SK-N-SH (cell line): ENCODE measurements around the gene REG3G. TPM values are rescaled to one million over a fixed set of nuclear protein-coding genes. Genes with fewer than 3 reads are reported as not detected.

ENCODE experiments used
- CTCF ChIA-PET: fragments of 300-600, 350-600 bp; formaldehyde crosslinking; extraction: SDS; loops from one replicate; lab custom pipeline; 2021; lab: Yijun Ruan, JAX
- POLR2A ChIA-PET: fragments of 350-600 bp; sonication (Branson Sonifier 250); formaldehyde crosslinking; extraction: SDS; loops from one replicate; lab custom pipeline; 2020; ENCODE audit warnings: antibody characterized with exemption, inconsistent platforms; lab: Yijun Ruan, JAX
- DNase-seq: peaks from one replicate; pipeline ENCODE4 v3.0.0; 2012
- H2AFZ ChIP-seq: fragments of 200-600 bp; sonication (generic); 2 replicates; pipeline ENCODE4 v1.8.1; 2016; ENCODE audit warnings: antibody characterized with exemption, mild to moderate bottlenecking, low read depth
- H3F3A ChIP-seq: fragments of 200-600 bp; sonication (generic); replicated peaks from 2 replicates; pipeline ENCODE3; 2016; ENCODE audit warnings: antibody characterized with exemption, mild to moderate bottlenecking; ENCODE audit not compliant: insufficient read depth
- H3K27ac ChIP-seq, 2 experiments: fragments of 200-500 bp in 1 of 2; fragments of 200-600 bp in 1 of 2; sonication (Bioruptor generic) in 1 of 2; sonication (generic), shearing (Covaris generic) in 1 of 2; 2 replicates each; pipeline versions ENCODE4 v1.5.1 to v1.6.1; 2014 to 2016; ENCODE audit warnings: low read depth in 2 of 2, inconsistent platforms in 1 of 2, low read length in 1 of 2, mild to moderate bottlenecking in 1 of 2, mixed read lengths in 1 of 2
- H3K27me3 ChIP-seq: fragments of 200-600 bp; sonication (generic), shearing (Covaris generic); 2 replicates; pipeline ENCODE4 v1.6.1; 2016; ENCODE audit warnings: mixed run types; ENCODE audit not compliant: insufficient read depth
- H3K36me3 ChIP-seq, 2 experiments: fragments of 200-500 bp in 1 of 2; fragments of 200-600 bp in 1 of 2; sonication (Bioruptor generic) in 1 of 2; sonication (generic) in 1 of 2; replicated peaks in 1 of 2; 2 replicates each; pipeline versions ENCODE3 to v1.5.1; 2014 to 2016; ENCODE audit warnings: low read length in 1 of 2, mild to moderate bottlenecking in 1 of 2; ENCODE audit not compliant: insufficient read depth in 2 of 2, control insufficient read depth in 1 of 2
- H3K4me1 ChIP-seq, 2 experiments: fragments of 200-500 bp in 1 of 2; fragments of 200-600 bp in 1 of 2; sonication (Bioruptor generic) in 1 of 2; sonication (generic), shearing (Covaris generic) in 1 of 2; 2 replicates each; pipeline versions ENCODE4 v1.5.1 to v1.6.1; 2014 to 2016; ENCODE audit warnings: low read depth in 1 of 2, low read length in 1 of 2, mixed run types in 1 of 2; ENCODE audit not compliant: insufficient read depth in 2 of 2, control insufficient read depth in 1 of 2
- H3K4me2 ChIP-seq: fragments of 200-600 bp; sonication (generic), shearing (Covaris generic); 2 replicates; pipeline ENCODE4 v1.6.1; 2017; ENCODE audit warnings: mixed run types
- H3K4me3 ChIP-seq, 2 experiments: fragments of 200-500 bp in 1 of 2; fragments of 200-600 bp in 1 of 2; sonication (Bioruptor generic) in 1 of 2; sonication (generic), shearing (Covaris generic) in 1 of 2; 2 replicates each; pipeline versions ENCODE4 v1.5.1 to v1.8.1; 2014 to 2016; ENCODE audit warnings: low read depth in 2 of 2, inconsistent platforms in 1 of 2, low read length in 1 of 2, mild to moderate bottlenecking in 1 of 2, mixed read lengths in 1 of 2, moderate library complexity in 1 of 2
- H3K79me2 ChIP-seq: fragments of 200-600 bp; sonication (generic); 2 replicates; pipeline ENCODE4 v1.8.1; 2017; ENCODE audit warnings: mild to moderate bottlenecking; ENCODE audit not compliant: insufficient read depth
- H3K9ac ChIP-seq: fragments of 200-600 bp; sonication (generic); 2 replicates; pipeline ENCODE4 v1.6.1; 2017; ENCODE audit warnings: mixed run types
- H3K9me2 ChIP-seq: fragments of 200-600 bp; sonication (generic); 2 replicates; pipeline ENCODE4 v1.6.1; 2017; ENCODE audit warnings: mixed run types
- H3K9me3 ChIP-seq: fragments of 200-600 bp; sonication (generic); 2 replicates; pipeline ENCODE4 v1.6.1; 2017; ENCODE audit warnings: mixed run types, mild to moderate bottlenecking, moderate library complexity
- H4K20me1 ChIP-seq: fragments of 200-600 bp; sonication (generic); 2 replicates; pipeline ENCODE4 v1.6.1; 2017; ENCODE audit warnings: mild to moderate bottlenecking, mixed run types; ENCODE audit not compliant: insufficient read depth
- EP300 ChIP-seq, 2 experiments: IDR thresholded peaks; 2 replicates each; pipeline versions ENCODE4 v1.4.0 to v1.6.1; 2012; ENCODE audit warnings: borderline replicate concordance in 1 of 2, low read depth in 1 of 2, low read length in 1 of 2
- FOSL2 ChIP-seq: IDR thresholded peaks from 2 replicates; pipeline ENCODE4 v1.4.0; 2012; ENCODE audit warnings: low read depth, mild to moderate bottlenecking, moderate library complexity, borderline replicate concordance
- JUND ChIP-seq: IDR thresholded peaks from 2 replicates; pipeline ENCODE4 v1.4.0; 2012
- MEF2A ChIP-seq: IDR thresholded peaks from 2 replicates; pipeline ENCODE4 v1.4.0; 2012; ENCODE audit warnings: low read depth, borderline replicate concordance
- NFIC ChIP-seq: IDR thresholded peaks from 2 replicates; pipeline ENCODE4 v1.4.0; 2012; ENCODE audit warnings: borderline replicate concordance
- PBX3 ChIP-seq: IDR thresholded peaks from 2 replicates; pipeline ENCODE4; 2012
- RAD21 ChIP-seq: IDR thresholded peaks from 2 replicates; pipeline ENCODE4 v1.6.1; 2012; ENCODE audit warnings: mild to moderate bottlenecking, low read length
- REST ChIP-seq: IDR thresholded peaks from 2 replicates; pipeline ENCODE4 v1.6.1; 2012; ENCODE audit warnings: mild to moderate bottlenecking, low read depth, low read length, moderate library complexity
- RFX5 ChIP-seq: IDR thresholded peaks from 2 replicates; pipeline ENCODE4 v1.6.1; 2012; ENCODE audit warnings: mild to moderate bottlenecking, improper control_type of control experiment, low read length
- RXRA ChIP-seq: IDR thresholded peaks from 2 replicates; pipeline ENCODE4 v1.4.0; 2012; ENCODE audit warnings: low read depth, mild to moderate bottlenecking, borderline replicate concordance
- SMC3 ChIP-seq: IDR thresholded peaks from 2 replicates; pipeline ENCODE4 v1.6.1; 2012; ENCODE audit warnings: low read depth, low read length, improper control_type of control experiment
- TAF1 ChIP-seq: IDR thresholded peaks from 2 replicates; pipeline ENCODE4 v1.6.1; 2012; ENCODE audit warnings: low read depth, mild to moderate bottlenecking, low read length, moderate library complexity, borderline replicate concordance
- TCF12 ChIP-seq: IDR thresholded peaks from 2 replicates; pipeline ENCODE4 v1.4.0; 2012
- TEAD4 ChIP-seq: IDR thresholded peaks from 2 replicates; pipeline ENCODE4 v1.4.0; 2012; ENCODE audit warnings: mild to moderate bottlenecking, borderline replicate concordance; ENCODE audit not compliant: insufficient read depth
- USF2 ChIP-seq: fragments of 150-350 bp; IDR thresholded peaks from 2 replicates; pipeline ENCODE4 v1.6.1; 2017; ENCODE audit warnings: antibody characterized with exemption, low read length, low read depth, borderline replicate concordance
- WGBS: methylation state at CpG from one replicate; pipeline ENCODE4 v1.1.6; 2017; ENCODE audit warnings: low lambda C conversion rate; 5-methylcytosine and 5-hydroxymethylcytosine counted together
- polyA plus RNA-seq, 3 experiments: library from polyadenylated mRNA; depleted of rRNA; stranded (reverse); fragments of >200 nt; gene quantifications; 2 replicates each; pipeline ENCODE4 v1.2.3, GENCODE V29; 2012

Gene REG3G
- polyA plus RNA-seq, 1 of the 3 experiments (the other 2 are of a cell fraction), result not detected

- Histone ChIP-seq H3K9me3 (0 out of 2 replicates have a peak, but pooled peaks cover 5% of the 10 kb centered on the region), H3K27ac (no peak overlapping the region), H3K9me2 (no peaks in the 10 kb centered on the region), H3F3A (no peaks in the 10 kb centered on the region), H3K4me3 (no peak overlapping the region), H4K20me1 (no peaks in the 10 kb centered on the region), H3K27me3 (no peaks in the 10 kb centered on the region), H3K79me2 (no peaks in the 10 kb centered on the region), H3K36me3 (no peaks in the 10 kb centered on the region), H3K4me1 (peaks cover 0 to 3% of the 10 kb centered on the region in 2 experiments; a peak in 1 of 4 replicates), H2AFZ (no peak overlapping the region), H3K4me2 (no peak overlapping the region), H3K9ac (no peak overlapping the region)
- CTCF ChIA-PET, result interaction anchor here (2.7 kb wide), 1 partner anchor 20 kb away, joined by 16 read pairs; no protein-coding TSS in a partner anchor
- DNase-seq, result no peak
- TF ChIP-seq JUND (no peak), TCF12 (no peak), REST (no peak), USF2 (no peak), EP300 (IDR thresholded peaks at IDR 0.05; ENCODE audit: borderline replicate concordance in 1 of 2, low read depth in 1 of 2, low read length in 1 of 2) (no peak), NFIC (no peak)
- POLR2A ChIA-PET, result no interaction called here
Measured at GRCh38 chr2:78978340-78978739, 47.2 kb upstream of the REG3G start.

GRCh38 chr2:78979380-78980151 is 45.9 kb upstream of the REG3G start:
- no peaks in the 10 kb centered on the region for H3K9me2 ChIP-seq
- H3F3A ChIP-seq, result no peaks in the 10 kb centered on the region
- H4K20me1 ChIP-seq, result no peaks in the 10 kb centered on the region
- H3K27ac ChIP-seq, result peak overlapping the region in 1 of 2 experiments; percentile 48; a peak in 1 of 4 replicates
- ChIA-PET CTCF (interaction anchor here (0.6 to 3.9 kb wide), 17 partner anchors 8 to 1458 kb away, joined by 3 to 24 read pairs (median 4); partner anchors contain the start of gene LRRTM4), POLR2A (no interaction called here)
- 37% methylated on average over 9 of the region's 9 CpGs for WGBS
- no peak overlapping the region for H3K4me2 ChIP-seq
- 0 out of 2 replicates have a peak, but pooled peaks cover 5% of the 10 kb centered on the region for H3K9me3 ChIP-seq
- H2AFZ ChIP-seq, result no peak overlapping the region
- H3K27me3 ChIP-seq, result no peaks in the 10 kb centered on the region
- no peaks in the 10 kb centered on the region for H3K79me2 ChIP-seq
- no peak overlapping the region; a peak in 1 of 4 replicates for H3K4me3 ChIP-seq
- H3K36me3 ChIP-seq, result no peaks in the 10 kb centered on the region
- H3K4me1 ChIP-seq, result peaks cover 0 to 3% of the 10 kb centered on the region in 2 experiments; a peak in 1 of 4 replicates
- peak; percentile 63 for DNase-seq
- no peak overlapping the region for H3K9ac ChIP-seq
- no peak for TF ChIP-seq PBX3
- TF ChIP-seq TAF1, result no peak
- no peak for TF ChIP-seq RFX5
- TF ChIP-seq RXRA, result no peak
- peak; percentile 75 for TF ChIP-seq SMC3
- no peak for TF ChIP-seq TEAD4
- TF ChIP-seq MEF2A, result no peak
- TF ChIP-seq FOSL2, result no peak
- peak; percentile 97 for TF ChIP-seq RAD21
- no peak for TF ChIP-seq JUND
- no peak for TF ChIP-seq REST
